Activated B cell treated with CpG ODN at 0.5 μM for 24 hours (primary cell): ENCODE measurements around the gene POC5. TPM values are rescaled to one million over a fixed set of nuclear protein-coding genes. Genes with fewer than 3 reads are reported as not detected.

Experiments
- ATAC-seq: fragments of 200-7000 bp; cut with Tn5 transposase; one replicate; pipeline ENCODE4 v1.10.0; 2021; ENCODE audit warnings: low read depth, mild to moderate bottlenecking, moderate library complexity
- CTCF ChIA-PET: fragments of 350-600 bp; sonication (Branson Sonifier 250); formaldehyde crosslinking; loops from one replicate; lab custom pipeline; 2021; ENCODE audit warnings: antibody characterized with exemption; lab: Charles Lee
- POLR2A ChIA-PET: fragments of 350-600 bp; sonication (Branson Sonifier 250); formaldehyde crosslinking; loops from one replicate; lab custom pipeline; 2021; ENCODE audit warnings: antibody characterized with exemption; lab: Charles Lee
- DNase-seq: peaks from one replicate; pipeline ENCODE4 v3.0.0; 2022
- H3K27ac Mint-ChIP-seq: one replicate; pipeline ENCODE4 v1.8.0; 2020; ENCODE audit warnings: mixed read lengths
- H3K27me3 Mint-ChIP-seq: one replicate; pipeline ENCODE4 v1.8.0; 2021; ENCODE audit warnings: mixed read lengths
- H3K36me3 Mint-ChIP-seq: one replicate; pipeline ENCODE4 v1.8.0; 2021; ENCODE audit warnings: low read depth, mixed read lengths
- H3K4me1 Mint-ChIP-seq: one replicate; pipeline ENCODE4 v1.8.0; 2021; ENCODE audit warnings: mixed read lengths
- H3K4me3 Mint-ChIP-seq: one replicate; pipeline ENCODE4 v1.8.0; 2020; ENCODE audit warnings: mild to moderate bottlenecking, mixed read lengths
- H3K9me3 Mint-ChIP-seq: one replicate; pipeline ENCODE4 v1.8.0; 2020; ENCODE audit warnings: mixed read lengths
- intact Hi-C: fragments of 100-400 bp; cut with micrococcal nuclease; formaldehyde crosslinking; loops from one replicate; pipeline ENCODE4 v1.15.1; 2024
- total RNA-seq: library from RNA; stranded (reverse); gene quantifications from 2 replicates; pipeline ENCODE4 v1.2.3, GENCODE V29; 2022
- TF ChIP-seq, protein P1 (sequence below): fragments of 200-600 bp; IDR thresholded peaks from one replicate; pipeline ENCODE4 v1.8.0; 2022; ENCODE audit warnings: antibody characterized with exemption, mild to moderate bottlenecking

The POC5 gene
- total RNA-seq, 1 donor from 2014 or later, result 29.8 TPM

DNA sequence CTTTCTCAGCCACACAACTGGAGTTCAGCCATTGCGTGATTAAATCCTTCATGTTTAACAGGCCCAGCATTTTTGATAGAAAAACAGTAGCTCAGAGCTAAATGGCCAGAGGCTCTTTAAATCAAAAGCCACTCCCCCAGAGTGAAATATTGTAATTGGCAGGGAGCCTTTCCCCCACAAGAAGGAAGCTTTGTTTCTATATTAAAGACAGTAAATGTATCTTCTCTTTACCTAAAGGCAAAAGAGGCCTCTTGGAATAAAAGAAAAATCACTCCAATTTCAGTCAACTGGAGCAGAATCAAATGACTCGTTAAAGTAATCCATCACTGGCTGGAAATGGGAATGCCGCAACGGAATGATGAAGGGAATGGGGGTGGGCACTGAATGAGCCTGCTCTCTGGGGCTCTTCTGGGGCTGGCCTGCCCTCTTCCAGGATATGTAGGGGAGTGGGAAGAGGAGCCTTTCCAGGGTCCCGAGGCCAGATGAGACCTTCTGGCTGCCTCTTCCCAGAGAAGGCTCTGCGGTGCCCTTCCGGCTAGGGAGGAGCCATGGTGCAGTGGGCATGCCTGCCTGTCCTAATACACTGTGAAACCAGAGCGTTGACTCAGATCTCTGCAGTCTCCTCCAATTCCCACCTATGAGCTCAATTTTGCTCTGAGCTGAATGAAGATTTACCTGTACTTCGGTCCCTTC is 60.8 kb downstream of the POC5 start:
- Mint-ChIP-seq H3K4me1 (no peaks in the 10 kb centered on the region), H3K4me3 (peak overlapping the region; percentile 58), H3K27ac (no peak overlapping the region), H3K36me3 (no peaks in the 10 kb centered on the region), H3K27me3 (no peaks in the 10 kb centered on the region), H3K9me3 (no peaks in the 10 kb centered on the region)
- no peak for ATAC-seq
- intact Hi-C loops, result no loop called here
- TF ChIP-seq, protein P1, sequence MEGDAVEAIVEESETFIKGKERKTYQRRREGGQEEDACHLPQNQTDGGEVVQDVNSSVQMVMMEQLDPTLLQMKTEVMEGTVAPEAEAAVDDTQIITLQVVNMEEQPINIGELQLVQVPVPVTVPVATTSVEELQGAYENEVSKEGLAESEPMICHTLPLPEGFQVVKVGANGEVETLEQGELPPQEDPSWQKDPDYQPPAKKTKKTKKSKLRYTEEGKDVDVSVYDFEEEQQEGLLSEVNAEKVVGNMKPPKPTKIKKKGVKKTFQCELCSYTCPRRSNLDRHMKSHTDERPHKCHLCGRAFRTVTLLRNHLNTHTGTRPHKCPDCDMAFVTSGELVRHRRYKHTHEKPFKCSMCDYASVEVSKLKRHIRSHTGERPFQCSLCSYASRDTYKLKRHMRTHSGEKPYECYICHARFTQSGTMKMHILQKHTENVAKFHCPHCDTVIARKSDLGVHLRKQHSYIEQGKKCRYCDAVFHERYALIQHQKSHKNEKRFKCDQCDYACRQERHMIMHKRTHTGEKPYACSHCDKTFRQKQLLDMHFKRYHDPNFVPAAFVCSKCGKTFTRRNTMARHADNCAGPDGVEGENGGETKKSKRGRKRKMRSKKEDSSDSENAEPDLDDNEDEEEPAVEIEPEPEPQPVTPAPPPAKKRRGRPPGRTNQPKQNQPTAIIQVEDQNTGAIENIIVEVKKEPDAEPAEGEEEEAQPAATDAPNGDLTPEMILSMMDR, result no peak
- ChIA-PET CTCF (no interaction called here), POLR2A (no interaction called here)
- DNase-seq, result no peak

DNA sequence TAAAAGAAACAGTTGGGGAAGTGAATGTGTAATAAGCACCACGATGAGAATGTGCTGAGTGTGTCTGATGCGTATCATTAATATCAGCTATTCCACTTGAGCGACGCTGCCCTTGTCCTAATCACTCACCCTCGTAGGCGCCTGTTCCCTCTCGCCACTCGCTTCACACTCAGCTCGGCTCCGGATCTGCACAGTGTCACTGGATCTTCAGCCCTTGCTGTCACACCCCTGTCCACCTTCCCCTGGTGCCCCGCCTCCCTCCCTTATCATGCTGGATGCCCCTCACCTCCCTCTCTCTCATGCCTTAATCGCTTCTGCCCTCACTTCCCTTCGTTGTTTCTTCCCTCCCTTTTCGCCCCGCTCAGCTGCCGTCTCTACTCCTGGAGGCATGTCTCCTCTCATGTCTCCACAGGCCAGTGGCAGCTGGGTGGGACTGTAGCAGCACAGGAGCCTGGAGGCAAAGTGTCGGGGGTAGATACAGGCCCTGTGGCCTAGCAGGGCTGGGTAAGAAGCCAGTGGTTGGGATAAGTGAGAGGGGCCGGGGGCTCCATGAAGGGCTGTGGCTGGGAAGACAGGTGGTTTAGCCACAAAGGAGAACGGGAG is 62.4 kb downstream of the POC5 start:
- Mint-ChIP-seq H3K4me1 (no peaks in the 10 kb centered on the region), H3K27me3 (no peaks in the 10 kb centered on the region), H3K9me3 (no peaks in the 10 kb centered on the region), H3K36me3 (no peaks in the 10 kb centered on the region), H3K27ac (no peak overlapping the region), H3K4me3 (no peak overlapping the region)
- POLR2A ChIA-PET, result no interaction called here
- intact Hi-C loops, result no loop called here
- CTCF ChIA-PET, result no interaction called here
- no peak for ATAC-seq
- no peak for DNase-seq
- TF ChIP-seq, protein P1, result no peak

DNA sequence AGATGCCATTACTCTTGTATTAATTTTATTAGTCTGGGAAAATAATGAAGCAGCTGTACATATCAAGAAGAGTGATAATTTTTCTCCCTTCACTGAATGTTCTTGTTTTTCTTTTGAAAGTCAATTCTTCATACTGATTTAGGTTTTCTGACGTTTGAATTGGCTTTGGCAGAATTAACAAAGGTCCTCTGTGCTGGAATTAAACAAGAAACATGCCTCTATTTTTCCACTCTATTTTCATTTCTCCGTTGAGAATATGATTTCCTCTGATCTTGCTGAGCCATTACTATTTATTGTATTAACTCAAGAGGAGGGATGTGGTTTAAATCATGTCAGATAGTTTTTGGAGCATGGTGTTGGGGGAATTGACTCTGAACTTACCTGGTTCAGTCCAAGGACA is 63.7 kb downstream of the POC5 start:
- Mint-ChIP-seq H3K27me3 (no peaks in the 10 kb centered on the region), H3K9me3 (no peaks in the 10 kb centered on the region), H3K27ac (no peak overlapping the region), H3K4me1 (no peaks in the 10 kb centered on the region), H3K36me3 (no peaks in the 10 kb centered on the region), H3K4me3 (no peak overlapping the region)
- TF ChIP-seq, protein P1, result no peak
- ATAC-seq, result no peak
- no peak for DNase-seq
- ChIA-PET POLR2A (no interaction called here), CTCF (no interaction called here)
- intact Hi-C loops, result no loop called here

DNA sequence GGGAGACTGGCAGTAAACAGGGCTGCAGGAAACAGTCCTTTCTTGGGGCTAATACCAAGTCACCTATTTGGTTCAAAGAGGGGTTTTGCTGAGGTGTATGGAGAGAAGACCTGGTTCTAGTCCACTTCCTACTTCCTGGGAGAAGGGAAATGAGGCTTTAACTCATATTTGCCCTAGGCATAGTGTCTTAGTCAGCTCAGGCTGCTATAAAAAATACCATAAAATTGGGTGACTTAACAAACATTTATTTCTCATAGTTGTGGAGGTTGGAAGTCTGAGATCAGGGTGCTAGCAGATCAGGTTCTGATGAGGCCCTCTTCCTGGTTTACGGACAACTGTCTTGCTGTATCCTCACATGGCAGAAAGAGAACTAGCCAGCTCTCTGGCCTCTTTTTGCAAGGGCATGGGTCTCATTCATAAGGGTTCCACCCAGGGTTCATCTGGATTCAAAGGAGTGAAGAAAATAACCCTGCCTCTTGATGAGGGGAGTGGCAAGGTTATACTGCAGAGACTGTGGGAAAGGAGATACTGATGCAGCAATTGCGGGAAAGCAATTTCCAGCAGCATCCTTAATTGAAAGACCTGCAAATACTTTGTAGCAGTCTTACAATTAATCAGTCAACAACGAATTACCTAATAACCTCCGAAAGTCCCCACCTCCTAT is 65.5 kb downstream of the POC5 start:
- Mint-ChIP-seq H3K4me1 (no peaks in the 10 kb centered on the region), H3K27me3 (no peaks in the 10 kb centered on the region), H3K9me3 (no peaks in the 10 kb centered on the region), H3K36me3 (no peaks in the 10 kb centered on the region), H3K4me3 (no peak overlapping the region), H3K27ac (no peak overlapping the region)
- no peak for DNase-seq
- no peak for ATAC-seq
- intact Hi-C loops, result no loop called here
- POLR2A ChIA-PET, result no interaction called here
- CTCF ChIA-PET, result no interaction called here
- TF ChIP-seq, protein P1, result no peak

DNA sequence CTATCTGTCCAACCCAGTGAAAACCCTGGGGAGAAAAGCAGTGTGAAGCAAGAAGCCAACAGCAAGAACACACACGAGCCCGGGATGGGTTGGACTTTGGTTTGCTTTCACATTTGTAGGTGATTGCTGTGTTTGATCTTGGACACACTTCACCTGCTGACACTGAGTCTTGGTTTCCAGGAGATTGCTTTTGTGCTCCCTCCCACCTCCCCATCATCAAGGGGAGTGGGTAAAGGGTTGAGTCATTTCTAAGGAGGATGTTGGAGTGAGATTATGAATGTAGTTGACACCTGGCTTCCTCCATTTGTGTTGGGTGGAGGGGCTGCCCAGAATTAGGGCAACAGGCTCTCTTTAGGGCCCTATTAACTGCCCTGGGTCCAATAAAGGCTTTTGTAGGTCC is 68.5 kb downstream of the POC5 start:
- Mint-ChIP-seq H3K4me1 (no peaks in the 10 kb centered on the region), H3K4me3 (no peak overlapping the region), H3K36me3 (no peaks in the 10 kb centered on the region), H3K27ac (no peak overlapping the region), H3K27me3 (no peaks in the 10 kb centered on the region), H3K9me3 (no peaks in the 10 kb centered on the region)
- ATAC-seq, result no peak
- POLR2A ChIA-PET, result no interaction called here
- no peak for DNase-seq
- intact Hi-C loops, result no loop called here
- CTCF ChIA-PET, result no interaction called here
- TF ChIP-seq, protein P1, result no peak
